ENCODE measurements around the gene HMCN2.

- TF ChIP-seq, protein P1, sequence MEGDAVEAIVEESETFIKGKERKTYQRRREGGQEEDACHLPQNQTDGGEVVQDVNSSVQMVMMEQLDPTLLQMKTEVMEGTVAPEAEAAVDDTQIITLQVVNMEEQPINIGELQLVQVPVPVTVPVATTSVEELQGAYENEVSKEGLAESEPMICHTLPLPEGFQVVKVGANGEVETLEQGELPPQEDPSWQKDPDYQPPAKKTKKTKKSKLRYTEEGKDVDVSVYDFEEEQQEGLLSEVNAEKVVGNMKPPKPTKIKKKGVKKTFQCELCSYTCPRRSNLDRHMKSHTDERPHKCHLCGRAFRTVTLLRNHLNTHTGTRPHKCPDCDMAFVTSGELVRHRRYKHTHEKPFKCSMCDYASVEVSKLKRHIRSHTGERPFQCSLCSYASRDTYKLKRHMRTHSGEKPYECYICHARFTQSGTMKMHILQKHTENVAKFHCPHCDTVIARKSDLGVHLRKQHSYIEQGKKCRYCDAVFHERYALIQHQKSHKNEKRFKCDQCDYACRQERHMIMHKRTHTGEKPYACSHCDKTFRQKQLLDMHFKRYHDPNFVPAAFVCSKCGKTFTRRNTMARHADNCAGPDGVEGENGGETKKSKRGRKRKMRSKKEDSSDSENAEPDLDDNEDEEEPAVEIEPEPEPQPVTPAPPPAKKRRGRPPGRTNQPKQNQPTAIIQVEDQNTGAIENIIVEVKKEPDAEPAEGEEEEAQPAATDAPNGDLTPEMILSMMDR (IDR thresholded peaks at IDR 0.05), result no peak
- no peak for TF ChIP-seq POLR2A (IDR thresholded peaks at IDR 0.05)
Observed at GRCh38 chr9:130288393-130288792, 22.8 kb downstream of the HMCN2 start.

All from right lobe of liver (tissue), 4 donors.